Measurements from ENCODE around the gene WAC.
"Not testable (repeated sequence)": the region's sequence is repeated elsewhere in the genome, so short reads cannot be mapped to it uniquely, and the experiment has no call there.

WAC gene, protein sequence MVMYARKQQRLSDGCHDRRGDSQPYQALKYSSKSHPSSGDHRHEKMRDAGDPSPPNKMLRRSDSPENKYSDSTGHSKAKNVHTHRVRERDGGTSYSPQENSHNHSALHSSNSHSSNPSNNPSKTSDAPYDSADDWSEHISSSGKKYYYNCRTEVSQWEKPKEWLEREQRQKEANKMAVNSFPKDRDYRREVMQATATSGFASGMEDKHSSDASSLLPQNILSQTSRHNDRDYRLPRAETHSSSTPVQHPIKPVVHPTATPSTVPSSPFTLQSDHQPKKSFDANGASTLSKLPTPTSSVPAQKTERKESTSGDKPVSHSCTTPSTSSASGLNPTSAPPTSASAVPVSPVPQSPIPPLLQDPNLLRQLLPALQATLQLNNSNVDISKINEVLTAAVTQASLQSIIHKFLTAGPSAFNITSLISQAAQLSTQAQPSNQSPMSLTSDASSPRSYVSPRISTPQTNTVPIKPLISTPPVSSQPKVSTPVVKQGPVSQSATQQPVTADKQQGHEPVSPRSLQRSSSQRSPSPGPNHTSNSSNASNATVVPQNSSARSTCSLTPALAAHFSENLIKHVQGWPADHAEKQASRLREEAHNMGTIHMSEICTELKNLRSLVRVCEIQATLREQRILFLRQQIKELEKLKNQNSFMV

DNA sequence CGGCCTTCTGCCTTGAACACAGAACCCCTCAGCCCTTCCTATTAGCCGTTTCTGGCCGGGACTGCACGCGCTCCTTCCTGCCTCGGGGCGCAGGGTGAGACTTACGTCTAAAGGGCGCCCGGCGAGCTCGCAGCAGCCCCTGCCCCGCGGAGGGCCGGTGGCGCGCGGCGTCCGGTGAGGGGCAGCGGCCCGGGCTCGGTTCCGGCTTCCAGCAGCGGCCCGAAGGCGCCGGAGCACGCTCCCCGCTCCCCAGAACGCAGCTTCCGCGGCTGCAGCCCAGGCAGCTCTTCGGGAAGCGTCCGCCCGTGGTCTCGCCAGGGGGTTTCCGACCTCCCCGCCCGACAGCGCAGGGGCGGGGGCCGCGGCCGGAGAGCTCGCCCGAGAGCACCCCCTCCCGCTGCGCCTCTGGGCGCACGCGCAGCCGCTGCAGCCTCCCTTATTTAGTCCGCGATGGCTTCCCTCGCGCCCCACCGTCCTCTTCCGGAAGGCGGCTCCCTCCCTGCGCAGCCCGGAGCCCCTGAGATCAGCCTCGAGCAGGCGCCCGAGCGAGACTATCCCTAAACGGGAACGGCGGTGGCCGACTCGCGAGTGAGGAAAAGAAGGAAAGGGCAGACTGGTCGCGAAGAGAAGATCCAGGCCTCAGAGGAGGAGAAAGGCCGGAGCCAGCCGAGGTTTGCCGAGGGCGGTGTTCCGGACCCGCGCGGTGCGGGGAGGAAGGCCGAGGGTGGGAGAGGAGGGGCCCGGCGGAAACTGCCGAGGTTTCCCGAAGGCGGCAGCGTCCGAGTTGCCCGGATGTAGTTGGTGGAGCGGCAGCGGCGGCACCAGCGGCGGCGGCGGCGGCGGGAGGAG lies at the start of gene WAC:
WAC (plus strand) TSS at position 782 of the 849 bp plus-strand sequence. CDS start 462 bp downstream, outside the sequence.
- DNase-seq, result peak; percentile 54

DNA sequence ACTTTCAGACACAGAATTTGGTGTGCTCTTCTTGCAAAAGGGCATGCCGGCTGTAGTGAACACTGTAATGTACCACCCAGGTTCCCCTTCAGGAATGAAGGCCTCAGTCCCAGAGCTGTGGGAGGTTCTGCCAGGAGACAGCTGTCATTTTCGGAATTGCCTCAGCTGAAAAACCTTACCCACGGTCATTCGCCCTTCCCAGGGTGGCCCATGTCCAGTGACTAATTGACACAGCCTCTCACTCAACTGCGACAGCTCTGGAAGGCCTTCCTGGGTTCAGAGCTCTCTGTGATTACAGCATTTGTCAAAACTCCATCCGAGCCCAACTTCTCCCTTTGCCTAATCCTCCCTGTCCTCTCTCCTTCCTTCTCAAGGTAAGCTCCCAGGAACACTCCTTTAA lies 43.7 kb upstream of the WAC start:
- no peak for DNase-seq

DNA sequence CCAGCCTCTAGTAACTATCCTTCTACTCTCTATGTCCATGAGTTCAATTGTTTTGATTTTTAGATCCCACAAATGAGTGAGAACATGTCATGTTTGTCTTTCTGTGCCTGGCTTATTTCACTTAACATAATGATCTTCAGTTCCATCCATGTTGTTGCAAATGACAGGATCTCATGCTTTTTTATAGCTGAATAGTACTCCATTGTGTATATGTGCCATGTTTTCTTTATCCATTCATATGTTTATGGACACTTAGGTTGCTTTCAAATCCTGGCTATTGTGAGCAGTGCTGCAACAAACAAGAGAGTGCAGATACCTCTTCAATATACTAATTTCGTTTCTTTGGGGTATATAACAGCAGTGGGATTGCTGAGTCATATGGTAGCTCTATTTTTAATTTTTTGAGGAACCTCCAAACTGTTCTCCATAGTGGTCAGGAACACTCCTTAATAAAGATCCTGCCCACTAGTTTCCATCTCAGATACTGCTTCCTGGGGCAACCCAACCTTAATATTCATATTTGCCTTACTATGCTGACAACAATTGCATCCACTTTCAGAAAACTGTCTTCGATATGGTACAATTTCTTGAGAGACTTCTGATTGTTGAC lies 42.6 kb upstream of the WAC start:
- not testable (repeated sequence) for DNase-seq

DNA sequence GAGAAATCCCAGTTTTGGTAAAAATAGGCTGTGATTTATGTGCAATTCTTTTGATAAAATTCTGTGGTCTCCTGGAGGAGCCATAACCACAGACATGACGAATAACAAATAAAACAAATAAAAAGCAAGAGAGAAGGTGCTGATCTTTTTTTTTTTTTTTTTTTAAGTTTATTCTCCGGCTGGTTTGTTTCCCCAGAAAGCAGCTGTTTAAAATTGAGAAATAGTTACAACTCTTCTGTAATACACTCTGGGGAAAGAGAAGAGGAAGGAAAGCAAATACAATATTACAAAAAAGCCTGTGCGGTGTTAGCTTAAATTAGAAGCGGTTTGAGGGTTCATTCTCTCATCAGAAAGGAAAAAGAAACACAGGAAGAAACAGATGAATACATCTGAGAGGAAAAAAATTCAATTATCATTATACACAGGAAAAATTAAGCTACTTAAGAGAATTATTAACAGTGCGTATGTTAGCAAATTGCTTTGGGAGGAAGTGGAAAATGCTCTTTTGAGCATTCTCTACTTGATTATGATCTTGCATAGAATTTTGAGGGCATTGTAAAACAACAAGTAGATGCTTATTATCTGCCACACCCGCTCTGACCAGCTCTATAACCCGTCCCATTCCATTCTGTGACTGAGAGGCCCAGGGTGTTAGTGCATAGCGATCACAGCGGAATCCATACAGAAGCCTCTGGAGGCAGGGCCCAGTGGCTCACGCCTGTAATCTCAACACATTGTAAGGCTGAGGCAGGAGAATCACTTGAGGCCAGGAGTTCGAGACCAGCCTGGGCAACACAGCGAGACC lies 40.6 kb upstream of the WAC start:
- no peak for DNase-seq

DNA sequence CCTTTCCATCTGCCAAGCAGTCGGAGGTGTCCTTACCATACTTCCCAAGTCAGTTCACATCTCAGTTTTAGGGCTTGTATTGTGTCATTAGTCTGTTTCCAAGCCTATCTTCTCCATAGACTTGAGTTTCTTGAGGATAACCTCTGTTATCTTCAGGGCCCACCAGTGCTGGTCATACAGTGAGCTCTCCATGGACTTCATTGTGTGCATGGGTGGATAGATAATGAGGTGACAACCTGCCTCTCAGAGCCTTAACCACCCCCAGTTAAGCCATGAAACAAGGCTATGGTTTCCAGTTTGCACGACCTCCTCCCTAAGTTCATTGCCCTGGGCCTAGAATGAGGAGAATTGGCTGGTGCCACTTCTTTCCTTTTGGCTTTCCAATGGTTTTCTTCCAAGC lies 38.5 kb upstream of the WAC start:
- no peak for DNase-seq

DNA sequence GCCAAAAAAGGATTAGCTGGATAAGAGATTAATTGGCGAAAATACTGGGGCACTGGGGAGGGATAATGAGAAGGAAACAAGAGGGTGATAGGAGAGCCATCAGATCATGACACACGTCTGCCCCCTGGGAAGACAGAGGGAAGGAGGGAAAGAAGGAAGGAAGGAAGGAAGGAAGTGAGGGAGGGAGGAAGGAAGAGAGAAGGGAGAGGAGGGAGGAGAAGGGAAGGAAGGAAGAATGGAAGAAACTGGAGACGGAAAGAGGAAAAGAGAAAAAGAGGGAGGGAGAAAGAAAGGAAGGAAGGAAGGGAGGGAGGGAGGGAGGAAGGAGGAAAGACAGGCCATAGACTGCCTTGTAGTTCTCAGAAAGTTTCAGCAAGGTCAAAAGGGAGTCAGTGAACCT lies 37.8 kb upstream of the WAC start:
- no peak for DNase-seq

DNA sequence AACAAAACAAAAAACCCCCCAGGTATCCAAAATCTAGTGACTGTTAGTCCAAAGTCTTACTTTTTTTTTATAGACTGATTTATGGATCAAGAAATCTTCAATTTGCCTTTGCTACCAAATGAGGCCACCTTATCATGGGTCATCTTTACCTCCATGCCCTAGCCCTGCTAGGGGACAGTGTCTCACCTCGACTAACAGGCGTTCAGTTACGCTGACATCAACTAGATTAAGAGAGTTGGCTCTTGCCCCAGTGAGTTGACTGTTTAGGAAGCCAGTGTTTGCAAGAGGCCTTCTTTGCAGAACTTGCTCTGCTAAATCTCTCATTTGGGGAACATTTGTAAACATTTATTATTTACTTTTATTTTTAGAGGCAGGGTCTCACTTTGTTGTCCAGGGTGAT lies 36.9 kb upstream of the WAC start:
- no peak for DNase-seq

DNA sequence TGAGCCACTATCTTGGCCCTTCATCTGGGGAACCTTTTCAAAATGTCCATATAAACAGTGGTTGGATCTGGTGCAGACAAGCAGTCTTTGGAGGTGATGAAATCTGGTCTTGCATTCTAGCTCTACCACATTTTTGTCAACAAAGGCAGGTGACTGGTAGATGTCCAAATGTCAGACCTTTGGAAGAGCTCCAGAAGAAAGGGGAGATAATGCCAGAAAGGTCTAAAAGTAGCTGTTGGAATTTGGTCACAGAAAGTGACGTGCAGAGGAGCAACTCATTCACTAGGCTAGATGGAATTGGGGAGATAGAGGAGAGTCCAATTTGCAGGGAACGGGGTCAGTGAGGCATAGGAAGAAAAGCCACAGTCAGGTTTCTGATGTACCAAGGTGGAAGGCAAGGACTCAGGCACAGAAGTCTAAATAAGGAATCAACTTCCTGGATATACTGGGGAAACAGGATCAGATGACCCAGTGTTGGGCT lies 36.4 kb upstream of the WAC start:
- no peak for DNase-seq

DNA sequence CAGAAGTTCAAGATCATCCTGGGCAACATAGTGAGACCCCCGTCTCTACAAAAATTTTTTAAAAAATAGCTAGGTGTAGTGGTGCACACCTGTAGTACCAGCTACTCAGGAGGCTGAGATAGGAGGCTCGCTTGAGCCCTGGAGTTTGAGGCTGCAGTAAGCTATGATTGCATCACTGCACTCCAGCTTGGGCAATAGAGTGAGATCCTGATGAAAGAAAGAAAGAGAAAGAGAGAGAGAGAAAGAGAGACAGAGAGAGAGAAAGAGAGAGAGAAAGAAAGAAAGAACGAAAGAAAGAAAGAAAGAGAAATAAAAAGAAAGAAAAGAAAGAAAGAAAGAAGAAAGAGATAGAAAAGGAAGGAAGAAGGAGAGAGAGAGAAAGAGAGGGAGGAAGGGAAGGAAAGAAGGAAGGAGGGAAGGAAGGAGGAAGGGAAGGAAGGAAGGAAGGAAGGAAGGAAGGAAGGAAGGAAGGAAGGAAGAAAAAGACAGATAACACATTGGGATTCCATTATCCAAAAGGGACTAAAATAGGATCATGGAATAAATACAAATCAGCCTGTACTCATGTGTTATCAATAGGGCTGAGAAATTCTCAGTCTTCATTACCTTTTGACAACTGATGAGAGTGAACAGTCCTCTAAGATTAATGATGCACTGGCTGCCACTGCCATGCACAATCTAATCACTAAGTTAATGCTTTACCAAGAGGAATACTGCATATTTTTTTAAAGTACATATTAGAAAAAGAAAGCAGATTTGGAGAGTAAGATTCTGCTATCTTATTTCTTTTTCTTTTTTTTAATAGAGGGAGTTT lies 35.4 kb upstream of the WAC start:
- no peak for DNase-seq

DNA sequence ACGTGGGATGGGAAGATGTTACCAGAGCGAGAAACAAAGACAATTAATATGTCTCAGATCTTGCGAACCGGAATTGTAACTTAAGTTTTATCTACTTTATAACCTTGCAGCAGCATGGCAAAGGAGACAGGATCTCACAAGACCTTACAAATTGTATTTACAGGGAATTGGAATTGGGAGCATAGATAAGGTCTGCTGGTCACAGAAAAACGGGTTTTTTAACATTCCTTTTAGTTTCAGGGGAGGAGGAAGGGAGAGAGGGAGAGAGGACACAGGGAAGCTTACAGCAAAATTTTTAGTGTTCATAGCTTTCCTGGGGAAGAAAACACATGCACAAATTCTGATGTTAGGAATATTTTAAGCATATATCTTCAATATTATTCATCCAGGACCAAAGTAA lies 32.7 kb upstream of the WAC start:
- not testable (repeated sequence) for DNase-seq

DNA sequence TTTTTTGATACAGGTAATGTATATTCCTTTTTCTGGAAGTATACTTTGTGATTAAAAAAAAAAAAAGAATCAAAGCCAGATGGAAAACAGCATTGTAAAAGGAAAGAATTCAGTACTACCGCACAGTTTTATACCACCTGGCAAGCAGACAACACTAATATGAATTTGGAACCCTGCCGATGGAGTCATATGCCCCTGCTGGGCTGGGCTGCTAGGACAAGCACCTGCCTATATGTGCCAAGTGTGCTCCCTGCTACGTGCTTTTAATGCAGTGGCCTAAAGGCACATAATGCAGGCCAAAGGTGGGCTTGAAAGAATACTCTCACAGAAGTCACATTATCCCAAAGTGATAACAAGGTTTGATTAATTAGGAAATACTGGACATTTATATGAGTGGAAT lies 29.8 kb upstream of the WAC start:
- DNase-seq, result peak; percentile 59

DNA sequence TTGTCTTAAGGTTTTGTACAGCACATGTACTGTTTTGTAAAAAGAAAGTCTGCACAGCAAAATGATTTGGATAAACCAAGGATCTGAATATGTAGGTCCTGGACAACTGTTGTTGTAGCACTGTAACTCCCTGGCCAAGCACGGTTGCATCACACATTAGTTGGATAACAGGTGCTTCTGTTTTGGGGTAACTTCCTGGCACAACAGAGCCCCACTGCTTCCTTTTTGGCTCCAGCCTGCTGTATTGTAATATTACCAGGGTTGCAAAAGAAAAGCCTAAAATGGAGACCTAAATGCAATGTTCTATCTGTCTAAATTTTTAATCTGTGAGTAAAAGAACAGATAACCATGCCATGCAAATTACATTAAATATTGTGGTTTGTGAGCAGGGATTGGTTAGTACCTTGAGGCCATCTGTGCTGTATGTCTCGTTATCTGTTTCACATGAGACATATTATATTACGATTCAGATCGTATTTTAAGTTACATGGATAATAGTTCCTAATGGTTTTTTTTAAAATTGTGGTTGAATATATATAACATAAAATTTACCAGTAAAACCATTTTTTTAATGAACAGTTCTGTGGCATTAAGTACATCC lies 27.5 kb upstream of the WAC start:
- DNase-seq, result no peak

DNA sequence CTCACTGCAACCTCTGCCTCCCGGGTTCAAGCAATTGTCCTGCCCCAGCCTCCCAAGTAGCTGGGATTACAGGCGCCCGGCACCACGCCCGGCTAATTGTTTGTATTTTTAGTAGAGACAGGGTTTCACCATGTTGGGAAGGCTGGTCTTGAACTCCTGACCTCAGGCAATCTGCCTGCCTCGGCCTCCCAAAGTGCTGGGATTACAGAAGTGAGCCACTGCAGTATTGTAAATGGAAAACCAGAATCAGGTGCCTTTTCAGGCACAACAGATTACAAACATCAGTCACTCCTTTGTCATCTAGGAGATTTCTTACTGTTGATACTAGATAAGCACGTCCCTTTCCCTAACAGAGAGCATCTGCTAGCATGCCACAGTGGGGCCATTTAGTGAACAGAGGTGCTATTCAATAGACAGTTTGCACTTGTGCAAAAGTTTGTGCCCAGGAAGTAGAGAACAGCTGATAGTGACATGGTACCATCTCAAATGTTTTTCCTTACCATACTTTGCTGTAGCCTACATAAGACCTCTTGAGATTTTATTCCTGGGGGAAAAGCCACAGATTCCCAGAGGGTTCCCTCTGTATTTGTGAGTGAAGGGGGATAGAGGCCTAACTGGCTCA lies 24.5 kb upstream of the WAC start:
- no peak for DNase-seq

DNA sequence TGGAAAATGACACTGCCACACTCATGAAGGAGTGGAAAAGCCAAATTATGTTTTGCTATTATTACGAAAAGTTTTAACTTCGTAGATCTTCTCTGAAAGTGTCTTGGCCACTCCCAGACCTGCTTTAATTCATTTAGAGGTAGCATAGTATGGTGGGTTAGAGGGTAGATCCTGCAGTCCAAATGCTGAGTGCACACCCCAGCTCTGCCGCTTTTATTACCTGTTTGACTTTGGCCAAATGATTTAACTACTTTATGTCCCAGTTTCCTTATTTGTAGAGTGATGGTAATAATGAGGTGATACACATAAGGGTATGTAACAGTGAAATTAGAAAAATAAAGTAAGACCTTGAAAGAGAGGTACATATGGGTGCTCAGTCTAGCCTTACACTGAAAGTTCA lies 23.6 kb upstream of the WAC start:
- no peak for DNase-seq

DNA sequence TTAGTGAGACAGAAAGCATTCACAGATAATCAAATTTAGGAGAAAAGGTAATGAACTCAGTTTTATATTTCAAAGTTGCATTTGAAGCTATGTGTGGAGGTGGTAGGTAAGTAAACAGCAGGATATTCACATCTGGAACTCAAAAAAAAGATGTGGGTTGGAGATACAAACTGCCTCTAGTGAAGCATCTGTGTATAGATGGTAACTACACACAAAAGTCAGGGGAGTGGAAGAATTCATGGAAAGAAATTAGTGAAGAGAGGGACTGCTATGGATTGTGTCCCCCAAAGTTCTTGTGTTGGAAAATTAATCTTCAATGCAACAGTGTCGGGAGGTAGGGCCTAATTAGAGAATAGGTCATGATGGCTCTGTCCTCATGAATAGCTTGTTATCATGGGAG lies 18.3 kb upstream of the WAC start:
- DNase-seq, result no peak

DNA sequence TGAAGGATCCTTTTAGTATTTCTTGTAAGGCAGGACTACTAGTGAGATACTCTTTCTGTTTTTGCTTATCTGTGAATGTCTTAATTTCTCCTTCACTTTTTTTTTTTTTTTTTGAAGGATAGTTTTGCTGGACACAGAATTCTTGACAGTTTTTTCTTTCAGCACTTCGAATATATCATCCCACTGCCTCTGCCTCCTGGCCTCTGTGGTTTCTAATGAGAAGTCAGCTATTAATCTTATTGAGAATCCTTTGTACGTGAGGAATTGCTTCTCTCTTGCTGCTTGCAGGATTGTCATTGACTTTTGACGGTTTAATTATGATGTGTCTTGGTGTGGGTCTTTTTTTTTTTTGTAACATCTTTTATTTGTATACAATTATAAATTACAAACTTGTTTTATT lies 12.6 kb upstream of the WAC start:
- no peak for DNase-seq

DNA sequence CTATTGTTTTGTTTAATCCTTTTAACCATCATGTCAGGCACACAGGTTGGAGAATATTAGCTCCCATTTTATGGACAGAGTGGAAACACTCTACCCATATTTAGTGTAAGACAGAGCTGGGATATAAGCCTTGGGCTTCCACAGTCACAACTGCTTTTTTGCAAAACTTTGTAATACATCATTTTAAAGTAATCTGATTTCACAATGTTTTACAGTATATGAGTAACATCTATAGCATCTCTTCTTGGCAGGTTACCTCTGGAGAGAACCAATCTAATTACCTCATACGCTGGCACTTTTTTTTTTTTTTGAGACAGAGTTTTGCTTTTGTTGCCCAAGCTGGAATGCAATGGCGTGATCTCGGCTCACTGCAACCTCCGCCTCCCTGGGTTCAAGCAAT lies 12.1 kb upstream of the WAC start:
- not testable (repeated sequence) for DNase-seq

DNA sequence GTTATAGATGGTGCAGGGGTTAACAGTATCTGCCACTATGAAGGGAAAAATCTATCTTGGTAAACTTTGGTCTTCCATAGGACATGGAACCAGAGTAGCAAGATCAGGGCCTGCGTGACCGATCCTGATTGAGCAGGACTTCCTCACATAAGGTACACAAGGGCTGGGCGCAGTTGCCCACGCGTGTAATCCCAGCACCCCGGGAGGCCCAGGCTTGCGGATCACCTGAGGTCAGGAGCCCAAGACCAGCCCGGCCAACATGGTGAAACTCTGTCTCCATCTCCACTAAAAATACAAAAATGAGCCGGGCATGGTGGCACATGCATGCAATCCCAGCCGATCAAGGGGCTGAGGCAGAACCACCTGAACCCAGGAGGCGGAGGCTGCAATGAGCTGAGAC lies 11.0 kb upstream of the WAC start:
- not testable (repeated sequence) for DNase-seq

DNA sequence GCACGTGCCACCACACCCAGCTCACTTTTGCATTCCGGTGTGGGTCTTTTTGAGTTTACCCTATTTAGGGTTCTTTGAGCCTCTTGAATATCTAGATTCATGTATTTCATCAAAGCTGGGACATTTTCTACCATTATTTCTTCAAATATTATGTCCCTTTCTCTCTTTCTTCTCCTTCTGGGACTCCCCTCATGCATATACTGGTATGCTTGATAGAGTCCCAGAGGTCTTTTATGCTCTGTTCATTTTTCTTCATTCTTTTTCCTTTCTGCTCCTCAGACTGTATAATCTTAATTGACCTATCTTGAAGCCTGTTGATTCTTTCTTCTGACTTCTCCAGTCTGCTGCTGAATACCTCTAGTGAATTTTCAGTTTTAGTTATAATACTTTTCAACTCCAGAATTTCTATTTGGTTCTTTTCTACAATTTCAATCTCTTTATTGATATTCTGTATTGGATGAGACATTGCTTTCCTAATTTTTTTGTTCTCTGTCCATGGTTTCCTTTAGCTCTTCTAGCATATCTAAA lies 9.1 kb upstream of the WAC start:
- no peak for DNase-seq

DNA sequence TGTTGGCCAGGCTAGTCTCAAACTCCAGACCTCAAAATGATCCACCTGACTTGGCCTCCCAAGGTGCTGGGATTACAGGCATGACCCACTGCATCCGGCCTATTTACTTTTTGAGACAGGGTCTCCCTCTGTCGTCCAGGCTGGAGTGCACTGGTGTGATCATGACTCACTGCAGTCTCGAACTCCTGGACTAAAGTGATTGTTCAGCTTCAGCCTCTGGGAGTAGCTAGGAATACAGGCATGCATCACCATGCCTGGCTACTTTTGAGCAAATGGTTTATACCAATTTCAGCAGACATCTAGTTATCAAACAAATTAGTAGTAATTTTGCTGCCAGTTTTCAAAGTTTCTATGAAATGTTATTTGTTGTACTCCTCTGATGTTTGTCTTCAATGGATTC lies 2.2 kb upstream of the WAC start:
- DNase-seq, result no peak
